ENCODE results near the gene LYL1.

Gene LYL1

DNA sequence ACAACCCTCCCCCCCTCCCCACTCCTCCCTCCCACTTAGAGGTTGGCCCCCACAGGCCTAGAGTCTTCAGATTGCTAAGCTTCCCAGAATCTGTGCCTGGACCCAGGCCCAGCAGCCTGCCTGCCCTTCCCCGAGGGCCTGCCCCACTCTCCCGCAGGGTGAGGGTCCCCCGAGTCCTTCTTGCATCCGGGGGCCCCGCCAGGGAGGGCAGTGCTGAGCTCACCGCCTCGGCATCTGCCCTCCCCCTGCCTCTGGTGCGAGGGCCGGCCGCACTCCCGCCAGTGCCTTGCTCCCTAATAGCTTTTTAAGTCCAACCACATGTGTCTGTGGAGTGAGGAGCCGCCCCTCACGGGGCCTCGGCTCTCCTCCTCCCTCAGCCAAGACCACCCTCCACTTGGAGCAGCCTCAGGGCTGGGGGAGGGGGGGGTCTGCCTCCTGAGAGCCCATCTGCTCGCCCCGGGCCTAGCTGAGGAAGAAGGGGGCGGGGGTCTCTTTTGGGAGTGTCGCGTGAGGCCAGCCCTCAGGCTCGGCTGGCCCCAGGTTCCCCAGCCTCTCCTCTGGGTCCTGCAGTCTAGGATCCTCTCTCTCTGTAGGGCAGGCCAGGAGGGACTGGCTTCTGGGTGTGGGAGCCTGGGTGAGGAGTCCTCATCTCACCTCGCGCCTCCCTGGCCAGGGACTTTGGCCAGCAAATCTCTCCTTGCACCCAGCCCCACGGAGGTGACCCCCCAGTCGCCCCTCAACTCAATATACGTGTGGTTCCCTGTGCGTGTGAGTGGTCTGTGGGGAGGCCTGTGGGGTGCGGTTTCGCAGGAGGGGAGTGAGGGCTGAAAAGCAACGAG is 47.2 kb downstream of the LYL1 start:
- DNase-seq (ENCODE audit: low read depth), result no peak

DNA sequence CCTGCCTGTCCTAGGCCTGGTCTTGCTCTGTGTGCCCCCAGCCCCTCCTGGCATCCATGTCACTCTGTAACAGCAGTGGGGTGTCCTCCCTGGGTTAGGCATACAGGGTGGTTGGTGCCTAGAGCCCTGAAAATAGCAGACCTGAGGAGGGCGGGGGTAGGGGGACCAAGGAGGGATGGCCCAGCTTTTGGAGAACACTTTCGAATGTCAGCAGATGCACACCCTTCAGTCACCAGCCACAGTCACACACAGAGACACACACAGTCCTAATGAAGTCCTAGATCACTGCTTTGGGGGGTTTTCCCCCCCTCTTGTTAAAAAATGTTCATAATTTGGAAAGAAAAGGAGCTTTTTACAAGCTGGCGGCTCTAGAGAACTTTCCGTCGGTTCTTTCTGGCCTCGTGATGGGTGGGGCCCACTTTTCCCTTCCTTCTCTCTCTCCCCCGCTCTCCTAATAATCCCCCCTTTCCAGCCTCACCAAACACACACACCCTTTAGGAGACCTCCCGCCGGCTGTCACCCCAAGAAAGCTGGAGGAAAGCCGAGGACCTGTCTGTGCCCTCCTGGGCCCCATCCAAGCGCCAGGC is 47.9 kb downstream of the LYL1 start:
- DNase-seq (ENCODE audit: low read depth), result no peak

DNA sequence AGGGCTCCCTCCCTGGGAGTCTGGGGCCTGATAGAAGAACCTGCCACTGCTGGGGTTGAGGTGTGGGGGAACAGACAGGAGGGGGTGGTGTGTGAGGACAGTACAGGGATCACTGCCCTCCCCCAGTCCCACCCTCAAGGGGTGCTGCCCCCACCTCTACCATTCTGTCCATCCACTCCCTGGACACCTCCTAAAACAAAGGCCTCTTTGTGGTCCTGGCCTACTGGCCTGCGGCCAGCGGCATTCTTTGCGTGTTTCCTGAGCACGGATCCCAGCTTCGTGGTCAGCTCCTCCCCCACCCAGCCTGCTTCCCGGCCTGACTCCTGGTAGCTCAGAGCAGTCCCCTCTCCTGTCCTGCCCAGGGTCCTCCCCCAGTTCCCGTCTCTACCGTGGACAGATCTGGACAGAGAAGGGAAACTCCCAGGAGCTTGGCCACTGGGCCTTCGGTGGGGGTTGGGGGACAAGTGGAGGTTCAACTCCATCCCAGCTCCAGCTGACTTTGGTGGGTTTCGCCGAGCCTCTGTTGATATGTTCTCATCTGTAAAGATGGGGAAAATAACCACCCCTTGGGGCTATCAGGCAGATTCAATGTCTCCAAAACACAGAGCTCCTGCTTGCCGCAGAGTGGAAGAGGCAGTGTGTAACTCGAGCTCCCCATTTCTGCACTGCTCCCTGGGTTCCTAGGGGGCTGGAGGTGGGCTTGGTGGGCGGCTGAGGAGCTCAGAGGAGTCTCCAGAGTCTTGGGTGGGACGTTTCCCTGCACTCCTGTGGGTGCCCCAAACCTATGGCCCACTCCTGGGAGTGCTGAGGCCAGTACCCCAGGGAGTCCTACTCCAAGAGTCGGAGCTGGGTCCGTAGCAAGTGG is 48.7 kb downstream of the LYL1 start:
- DNase-seq (ENCODE audit: low read depth), result no peak

DNA sequence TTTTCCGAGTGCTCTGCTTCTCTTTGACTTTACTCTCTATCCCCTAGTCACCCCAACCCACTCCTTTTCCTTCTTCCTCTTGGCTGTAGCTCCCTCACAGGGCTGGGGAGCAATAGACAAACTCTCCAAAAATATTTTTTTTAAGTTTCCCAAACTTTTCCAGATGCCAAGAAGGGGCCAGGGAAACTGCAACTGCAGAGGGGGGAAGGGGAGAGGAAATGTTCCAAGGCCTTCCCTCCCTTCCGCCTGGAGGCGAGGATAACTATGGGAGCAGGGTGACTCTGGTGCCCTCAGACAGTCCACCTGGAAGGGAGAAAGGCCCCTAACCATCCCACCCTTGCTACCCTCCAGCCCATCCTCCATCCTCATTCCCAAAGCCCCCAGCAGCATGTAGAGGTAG is 49.4 kb downstream of the LYL1 start:
- no peak for DNase-seq (ENCODE audit: low read depth)

DNA sequence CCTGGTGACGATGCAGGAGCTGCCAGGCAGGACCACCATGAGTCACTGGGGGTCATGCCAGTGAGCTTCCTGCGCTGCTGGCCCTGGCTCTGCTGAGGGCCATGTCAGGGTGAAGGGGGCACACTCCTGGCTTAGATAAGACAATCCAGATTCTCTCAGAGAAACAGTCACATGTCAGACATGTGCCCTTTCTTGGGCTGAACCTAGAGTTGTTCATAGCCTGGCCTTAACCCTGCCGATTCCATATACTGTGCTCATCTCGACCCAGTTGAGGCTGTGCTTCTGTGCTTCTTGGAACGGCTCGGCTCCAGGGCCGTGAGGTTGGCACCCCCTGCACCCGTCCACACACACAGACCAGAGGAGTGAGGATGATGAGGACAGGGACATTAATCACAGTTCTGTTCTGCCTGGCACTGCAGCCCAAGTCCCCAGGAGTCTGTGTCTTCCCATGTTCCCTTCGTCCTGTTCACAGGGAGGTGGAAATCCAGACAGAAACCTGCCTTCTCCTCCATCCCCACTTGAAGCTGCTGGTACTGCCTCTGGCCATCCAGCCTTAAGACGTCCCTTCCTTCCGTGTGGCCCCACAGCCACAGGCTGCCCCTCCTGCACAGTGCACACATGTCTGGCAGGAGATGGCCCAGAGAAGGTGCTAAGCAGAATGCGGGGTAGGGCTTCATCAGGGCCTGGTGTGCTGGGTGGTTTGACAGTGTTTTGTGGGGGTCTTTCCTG is 50.0 kb downstream of the LYL1 start:
- DNase-seq (ENCODE audit: low read depth), result no peak

DNA sequence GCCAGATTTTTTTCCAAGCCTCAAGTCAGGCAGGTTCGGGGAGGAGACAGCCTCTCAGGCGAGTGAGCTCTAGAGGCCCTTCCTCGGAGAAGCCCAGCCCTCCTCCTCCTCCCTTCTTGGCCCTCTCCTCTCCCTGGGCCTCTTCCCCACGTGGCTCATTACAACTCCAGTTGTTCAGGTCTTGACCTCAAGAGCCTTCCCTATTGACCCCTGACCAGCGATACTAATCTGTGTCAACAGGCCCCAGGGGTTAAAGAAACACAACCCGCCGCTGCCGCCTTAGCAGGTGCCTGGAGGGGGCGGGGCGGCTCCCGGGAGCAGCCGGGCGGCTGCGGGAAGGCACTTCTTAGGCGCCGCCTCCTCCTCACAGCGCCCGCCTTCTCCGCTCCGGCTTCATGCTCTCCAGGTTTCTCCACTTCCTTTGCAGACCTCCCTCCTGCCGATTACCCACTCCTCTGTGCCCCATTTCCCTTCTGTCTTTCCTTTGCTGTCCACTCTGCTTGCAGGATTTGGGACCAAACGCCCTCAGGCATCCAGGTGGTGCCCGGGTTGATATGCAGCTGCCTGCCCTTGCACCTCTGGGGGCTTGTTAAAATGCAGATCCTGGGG is 51.0 kb downstream of the LYL1 start:
- no peak for DNase-seq (ENCODE audit: low read depth)

DNA sequence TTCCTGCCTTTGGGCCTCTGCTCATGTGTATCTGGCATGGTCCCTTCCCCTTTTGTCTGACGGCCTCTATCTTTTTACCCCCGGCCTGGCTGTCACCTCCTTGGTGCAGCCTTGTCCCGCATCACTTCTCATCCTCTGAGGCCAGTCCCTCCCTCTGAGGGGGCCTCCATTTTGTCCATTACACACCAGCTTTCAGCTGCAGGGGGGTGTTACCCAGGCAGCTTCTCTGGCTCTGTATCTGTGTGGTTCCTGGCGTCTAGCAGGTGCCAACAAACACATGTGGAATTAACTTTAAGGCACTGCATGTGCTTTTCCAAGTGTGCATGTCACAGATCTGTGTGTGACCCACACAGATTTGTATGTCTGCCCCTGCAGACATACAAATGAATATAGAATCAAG is 52.4 kb downstream of the LYL1 start:
- DNase-seq (ENCODE audit: low read depth), result no peak

Measured in activated T-helper 9 cell treated with anti-CD3 and anti-CD28 coated beads, Interleukin-2, amount 50 U/mL, for 16 hours (primary cell).